A673 (cell line): ENCODE results near the gene CAVIN2. TPM values are rescaled to one million over a fixed set of nuclear protein-coding genes. Genes with fewer than 3 reads are reported as not detected.

Source experiments
- BruUV-seq: library from RNA; stranded (reverse); fragments of 400-500 nt; replicated peaks from 2 replicates; lab custom pipeline; 2021; lab: Mats Ljungman, UMichigan
- CTCF ChIA-PET: fragments of 300-600 bp; sonication (Branson Sonifier 250); formaldehyde crosslinking; loops from one replicate; lab custom pipeline; 2022; ENCODE audit warnings: antibody characterized with exemption; lab: Charles Lee
- POLR2A ChIA-PET: fragments of 300-600 bp; sonication (Branson Sonifier 250); formaldehyde crosslinking; loops from one replicate; lab custom pipeline; 2022; ENCODE audit warnings: antibody characterized with exemption; ENCODE audit not compliant: low non-redundant PET; lab: Charles Lee
- DNase-seq: peaks from one replicate; pipeline ENCODE4 v3.0.0-alpha.2; 2015; ENCODE audit warnings: low spot score
- H3K27ac ChIP-seq: fragments of 200-600 bp; sonication (generic); 2 replicates; pipeline ENCODE4 v1.5.1; 2016; ENCODE audit warnings: mixed run types, low read depth, mild to moderate bottlenecking, mixed read lengths, antibody characterized with exemption, low read length; ENCODE audit not compliant: poor library complexity, severe bottlenecking
- H3K27me3 ChIP-seq: fragments of 200-600 bp; sonication (generic); replicated peaks from 2 replicates; pipeline ENCODE4 v1.6.1; 2017; ENCODE audit warnings: mixed run types, low read depth, mild to moderate bottlenecking, mixed read lengths, antibody characterized with exemption, low read length; ENCODE audit not compliant: insufficient read depth, poor library complexity
- H3K36me3 ChIP-seq: fragments of 200-600 bp; sonication (generic); 2 replicates; pipeline ENCODE4 v1.6.1; 2016; ENCODE audit warnings: mixed run types, mild to moderate bottlenecking, mixed read lengths, antibody characterized with exemption, low read length; ENCODE audit not compliant: insufficient read depth, poor library complexity, severe bottlenecking
- H3K4me1 ChIP-seq: fragments of 200-600 bp; sonication (generic); 2 replicates; pipeline ENCODE4 v1.6.1; 2017; ENCODE audit warnings: mixed run types, mild to moderate bottlenecking, mixed read lengths, antibody characterized with exemption, low read length; ENCODE audit not compliant: insufficient read depth, poor library complexity, severe bottlenecking
- H3K4me3 ChIP-seq: fragments of 200-600 bp; sonication (generic); 2 replicates; pipeline ENCODE4 v1.5.1; 2016; ENCODE audit warnings: low read depth, mixed run types, mild to moderate bottlenecking, mixed read lengths, low read length; ENCODE audit not compliant: poor library complexity, severe bottlenecking
- H3K9me3 ChIP-seq: fragments of 200-600 bp; sonication (generic); 2 replicates; pipeline ENCODE4 v1.6.1; 2016; ENCODE audit warnings: mixed run types, low read depth, mild to moderate bottlenecking, mixed read lengths, antibody characterized with exemption, low read length; ENCODE audit not compliant: poor library complexity, severe bottlenecking
- EZH2 ChIP-seq: fragments of 200-600 bp; sonication (generic); IDR thresholded peaks from 2 replicates; pipeline ENCODE4 v1.6.1; 2017; ENCODE audit warnings: borderline replicate concordance, low read depth, mild to moderate bottlenecking, mixed read lengths, antibody characterized with exemption, low read length; ENCODE audit not compliant: poor library complexity, severe bottlenecking
- intact Hi-C: fragments of 100-400 bp; cut with micrococcal nuclease; formaldehyde crosslinking; loops from one replicate; pipeline ENCODE4 v1.10.0; 2022; ENCODE audit not compliant: unreplicated experiment
- total RNA-seq: library from RNA; stranded (reverse); gene quantifications from 2 replicates; pipeline ENCODE4 v1.2.3, GENCODE V29; 2021
- TF ChIP-seq, protein P1 (sequence below): fragments of 300-800, 200-600 bp; sonication (generic); conservative IDR thresholded peaks from 2 replicates; pipeline ENCODE4 v1.5.1; 2017; ENCODE audit warnings: low read depth, mild to moderate bottlenecking, antibody characterized with exemption, low read length, moderate library complexity, mixed read lengths

The CAVIN2 gene
- total RNA-seq, 1 experiment from 2014 or later: 0.28 TPM

DNA sequence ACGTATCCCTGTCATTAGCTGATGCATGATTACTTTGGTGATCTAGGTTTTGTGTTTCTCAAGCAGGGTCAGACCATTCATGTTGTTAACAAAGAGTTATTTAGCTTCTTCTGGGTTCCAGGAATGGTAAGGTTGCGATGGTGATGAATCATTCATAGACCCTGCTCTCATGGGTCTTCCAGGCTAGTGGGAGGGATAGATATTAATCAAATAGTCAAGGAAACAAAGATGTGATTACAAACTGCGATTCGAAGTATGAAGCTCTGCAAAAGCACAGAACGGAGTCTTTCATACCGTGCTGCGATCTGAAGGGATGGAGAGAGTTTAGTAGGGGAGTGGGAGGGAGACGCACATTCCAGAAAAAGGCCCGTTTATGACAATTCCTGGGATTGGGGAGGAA, 42.1 kb downstream of the CAVIN2 start:
- BruUV-seq: no TSS peak
- POLR2A ChIA-PET: no interaction called here
- CTCF ChIA-PET: no interaction called here

DNA sequence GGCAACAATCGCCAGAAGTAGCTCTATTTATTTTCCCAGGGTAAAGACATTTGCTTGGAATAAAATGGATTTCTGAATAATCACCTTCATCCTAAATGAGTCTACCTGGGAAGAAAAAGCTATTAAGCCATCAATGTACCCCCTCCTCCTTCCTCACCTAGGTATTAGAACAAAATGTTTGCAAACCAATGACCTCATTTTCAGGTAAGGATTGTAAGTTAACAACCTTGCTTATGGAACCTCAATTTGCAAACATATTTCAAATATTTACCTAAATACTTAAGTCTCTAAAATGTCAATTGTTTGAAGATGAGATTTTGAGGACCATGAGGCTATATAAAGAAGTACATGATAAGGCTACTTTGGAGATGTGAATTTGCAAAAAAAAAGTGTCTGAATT, 43.9 kb downstream of the CAVIN2 start:
- POLR2A ChIA-PET: no interaction called here
- intact Hi-C loops: no loop called here

More for the DNA sequence above, 42.1 kb downstream of the CAVIN2 start:
- no peak for DNase-seq
- Histone ChIP-seq H3K9me3 (no peaks in the 10 kb centered on the region), H3K4me1 (peaks cover 8% of the 10 kb centered on the region), H3K36me3 (no peaks in the 10 kb centered on the region), H3K27ac (no peak overlapping the region), H3K27me3 (no peaks in the 10 kb centered on the region), H3K4me3 (no peak overlapping the region)
- intact Hi-C loops: no loop called here
- TF ChIP-seq EZH2: no peak
- TF ChIP-seq, protein P1, sequence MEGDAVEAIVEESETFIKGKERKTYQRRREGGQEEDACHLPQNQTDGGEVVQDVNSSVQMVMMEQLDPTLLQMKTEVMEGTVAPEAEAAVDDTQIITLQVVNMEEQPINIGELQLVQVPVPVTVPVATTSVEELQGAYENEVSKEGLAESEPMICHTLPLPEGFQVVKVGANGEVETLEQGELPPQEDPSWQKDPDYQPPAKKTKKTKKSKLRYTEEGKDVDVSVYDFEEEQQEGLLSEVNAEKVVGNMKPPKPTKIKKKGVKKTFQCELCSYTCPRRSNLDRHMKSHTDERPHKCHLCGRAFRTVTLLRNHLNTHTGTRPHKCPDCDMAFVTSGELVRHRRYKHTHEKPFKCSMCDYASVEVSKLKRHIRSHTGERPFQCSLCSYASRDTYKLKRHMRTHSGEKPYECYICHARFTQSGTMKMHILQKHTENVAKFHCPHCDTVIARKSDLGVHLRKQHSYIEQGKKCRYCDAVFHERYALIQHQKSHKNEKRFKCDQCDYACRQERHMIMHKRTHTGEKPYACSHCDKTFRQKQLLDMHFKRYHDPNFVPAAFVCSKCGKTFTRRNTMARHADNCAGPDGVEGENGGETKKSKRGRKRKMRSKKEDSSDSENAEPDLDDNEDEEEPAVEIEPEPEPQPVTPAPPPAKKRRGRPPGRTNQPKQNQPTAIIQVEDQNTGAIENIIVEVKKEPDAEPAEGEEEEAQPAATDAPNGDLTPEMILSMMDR: no peak

DNA sequence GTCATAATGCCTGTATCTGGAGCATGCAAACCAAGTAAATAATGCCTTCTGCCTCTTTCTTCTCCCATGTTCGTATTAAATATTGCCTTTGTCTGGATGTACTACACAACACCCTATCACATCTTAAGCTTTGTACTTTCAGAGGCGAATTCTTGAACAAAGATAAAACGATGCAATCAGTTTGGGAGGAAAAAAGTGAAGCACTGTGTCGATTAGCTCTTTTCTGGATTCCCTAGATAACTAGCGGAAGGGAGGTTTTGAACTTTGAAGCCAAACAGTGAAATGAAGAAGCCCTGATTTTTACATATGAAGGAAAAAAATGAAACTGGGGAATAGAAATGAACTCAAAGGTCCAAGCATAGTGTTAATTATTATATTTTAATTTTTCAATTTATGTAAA, 44.7 kb downstream of the CAVIN2 start:
- CTCF ChIA-PET: no interaction called here
- H3K36me3 ChIP-seq: no peaks in the 10 kb centered on the region

More for the DNA sequence above, 43.9 kb downstream of the CAVIN2 start:
- H3K36me3 ChIP-seq: no peaks in the 10 kb centered on the region
- no peak for DNase-seq
- no TSS peak for BruUV-seq
- no peak overlapping the region for H3K4me3 ChIP-seq
- no peak for TF ChIP-seq EZH2
- TF ChIP-seq, protein P1: no peak
- H3K27me3 ChIP-seq: no peaks in the 10 kb centered on the region
- CTCF ChIA-PET: no interaction called here
- no peaks in the 10 kb centered on the region for H3K9me3 ChIP-seq
- H3K27ac ChIP-seq: no peak overlapping the region
- peaks cover 9% of the 10 kb centered on the region for H3K4me1 ChIP-seq

More for the DNA sequence above, 44.7 kb downstream of the CAVIN2 start:
- no peak for DNase-seq
- POLR2A ChIA-PET: no interaction called here
- Histone ChIP-seq H3K4me1 (peaks cover 12% of the 10 kb centered on the region), H3K9me3 (no peaks in the 10 kb centered on the region), H3K27ac (no peak overlapping the region), H3K4me3 (no peak overlapping the region), H3K27me3 (no peaks in the 10 kb centered on the region)
- BruUV-seq: no TSS peak
- intact Hi-C loops: no loop called here
- TF ChIP-seq, protein P1: no peak
- no peak for TF ChIP-seq EZH2
